PC-9 (cell line): ENCODE results near the gene ARSJ. TPM values are rescaled to one million over a fixed set of nuclear protein-coding genes. Genes with fewer than 3 reads are reported as not detected.

Source experiments
- BruUV-seq: library from RNA; stranded (reverse); fragments of 400-500 nt; replicated peaks from 2 replicates; lab custom pipeline; 2021; lab: Mats Ljungman, UMichigan
- CTCF ChIA-PET: fragments of 300-600 bp; sonication (Branson Sonifier 250); formaldehyde crosslinking; loops from one replicate; lab custom pipeline; 2022; ENCODE audit warnings: antibody characterized with exemption; lab: Charles Lee
- POLR2A ChIA-PET: fragments of 300-600 bp; sonication (Branson Sonifier 250); formaldehyde crosslinking; loops from one replicate; lab custom pipeline; 2022; ENCODE audit warnings: antibody characterized with exemption; ENCODE audit not compliant: unreplicated experiment; lab: Charles Lee
- DNase-seq, 2 experiments: peaks; one replicate each; pipeline versions ENCODE4 v3.0.0 to v3.0.0-alpha.2; 2015 to 2022; ENCODE audit warnings: mixed read lengths in 1 of 2
- H2AFZ ChIP-seq: fragments of 200-600 bp; sonication (generic); 2 replicates; pipeline ENCODE4 v1.8.1; 2017; ENCODE audit warnings: antibody characterized with exemption
- H3F3A ChIP-seq: fragments of 200-600 bp; sonication (generic); 2 replicates; pipeline ENCODE4 v1.8.1; 2017; ENCODE audit warnings: antibody characterized with exemption, mild to moderate bottlenecking, low read depth; ENCODE audit not compliant: insufficient read depth
- H3K27ac ChIP-seq: fragments of 200-600 bp; sonication (generic); 2 replicates; pipeline ENCODE4 v1.6.1; 2016; ENCODE audit warnings: mixed run types
- H3K27me3 ChIP-seq: fragments of 200-600 bp; sonication (generic); 2 replicates; pipeline ENCODE4 v1.6.1; 2016; ENCODE audit warnings: low read depth, mixed run types; ENCODE audit not compliant: insufficient read depth
- H3K36me3 ChIP-seq: fragments of 200-600 bp; sonication (generic); 2 replicates; pipeline ENCODE4 v1.6.1; 2016; ENCODE audit warnings: low read depth, mixed run types
- H3K4me1 ChIP-seq: fragments of 200-600 bp; sonication (generic); replicated peaks from 2 replicates; pipeline ENCODE4 v1.6.1; 2016; ENCODE audit warnings: mixed run types; ENCODE audit not compliant: insufficient read depth
- H3K4me2 ChIP-seq: fragments of 200-600 bp; sonication (generic); 2 replicates; pipeline ENCODE4 v1.6.1; 2017; ENCODE audit warnings: mixed run types
- H3K4me3 ChIP-seq: fragments of 200-600 bp; sonication (generic); 2 replicates; pipeline ENCODE4 v1.6.1; 2016; ENCODE audit warnings: mixed run types
- H3K79me2 ChIP-seq: fragments of 200-600 bp; sonication (generic); 2 replicates; pipeline ENCODE4 v1.6.1; 2017; ENCODE audit warnings: low read depth, mixed run types
- H3K9me2 ChIP-seq: fragments of 200-600 bp; sonication (generic); 2 replicates; pipeline ENCODE4 v1.8.1; 2017; ENCODE audit warnings: mild to moderate bottlenecking; ENCODE audit not compliant: insufficient read depth
- H3K9me3 ChIP-seq: fragments of 200-600 bp; sonication (generic); 2 replicates; pipeline ENCODE4 v1.8.1; 2016; ENCODE audit warnings: low read depth; ENCODE audit not compliant: insufficient read depth
- H4K20me1 ChIP-seq: fragments of 200-600 bp; sonication (generic); 2 replicates; pipeline ENCODE4 v1.8.1; 2017; ENCODE audit not compliant: insufficient read depth
- EZH2 ChIP-seq: fragments of 200-600 bp; sonication (generic); IDR thresholded peaks from 2 replicates; pipeline ENCODE4 v1.8.0; 2017; ENCODE audit warnings: antibody characterized with exemption, low read depth
- intact Hi-C: fragments of 100-400 bp; cut with micrococcal nuclease; formaldehyde crosslinking; loops from one replicate; pipeline ENCODE4 v1.10.0; 2022; ENCODE audit not compliant: unreplicated experiment
- total RNA-seq: library from RNA; stranded (reverse); gene quantifications from 2 replicates; pipeline ENCODE4 v1.2.3, GENCODE V29; 2021
- TF ChIP-seq, protein P1 (sequence below): fragments of 200-600 bp; sonication (generic); conservative IDR thresholded peaks from 2 replicates; pipeline ENCODE4 v1.6.1; 2017; ENCODE audit warnings: mixed run types, antibody characterized with exemption, mild to moderate bottlenecking, moderate library complexity

The ARSJ gene
- total RNA-seq, 1 experiment from 2014 or later = 0.55 TPM

- no peak for DNase-seq
- no peaks in the 10 kb centered on the region for H3K27me3 ChIP-seq
- no peaks in the 10 kb centered on the region for H4K20me1 ChIP-seq
- POLR2A ChIA-PET = no interaction called here
- intact Hi-C loops = loop anchor here (10.0 kb wide), 1 partner anchor 514 kb away; no protein-coding TSS in a partner anchor
- no peak overlapping the region for H3K27ac ChIP-seq
- H3K79me2 ChIP-seq = no peaks in the 10 kb centered on the region
- no peaks in the 10 kb centered on the region; the same call in 1 of the 2 replicates for H3K9me2 ChIP-seq
- no peaks in the 10 kb centered on the region for H3F3A ChIP-seq
- no peaks in the 10 kb centered on the region for H3K9me3 ChIP-seq
- CTCF ChIA-PET = no interaction called here
- H3K4me1 ChIP-seq = no peaks in the 10 kb centered on the region
- no peak overlapping the region for H3K4me2 ChIP-seq
- no peaks in the 10 kb centered on the region for H3K36me3 ChIP-seq
- no peak overlapping the region for H3K4me3 ChIP-seq
- no TSS peak for BruUV-seq
- no peak overlapping the region for H2AFZ ChIP-seq
- TF ChIP-seq EZH2 = no peak
- TF ChIP-seq, protein P1, sequence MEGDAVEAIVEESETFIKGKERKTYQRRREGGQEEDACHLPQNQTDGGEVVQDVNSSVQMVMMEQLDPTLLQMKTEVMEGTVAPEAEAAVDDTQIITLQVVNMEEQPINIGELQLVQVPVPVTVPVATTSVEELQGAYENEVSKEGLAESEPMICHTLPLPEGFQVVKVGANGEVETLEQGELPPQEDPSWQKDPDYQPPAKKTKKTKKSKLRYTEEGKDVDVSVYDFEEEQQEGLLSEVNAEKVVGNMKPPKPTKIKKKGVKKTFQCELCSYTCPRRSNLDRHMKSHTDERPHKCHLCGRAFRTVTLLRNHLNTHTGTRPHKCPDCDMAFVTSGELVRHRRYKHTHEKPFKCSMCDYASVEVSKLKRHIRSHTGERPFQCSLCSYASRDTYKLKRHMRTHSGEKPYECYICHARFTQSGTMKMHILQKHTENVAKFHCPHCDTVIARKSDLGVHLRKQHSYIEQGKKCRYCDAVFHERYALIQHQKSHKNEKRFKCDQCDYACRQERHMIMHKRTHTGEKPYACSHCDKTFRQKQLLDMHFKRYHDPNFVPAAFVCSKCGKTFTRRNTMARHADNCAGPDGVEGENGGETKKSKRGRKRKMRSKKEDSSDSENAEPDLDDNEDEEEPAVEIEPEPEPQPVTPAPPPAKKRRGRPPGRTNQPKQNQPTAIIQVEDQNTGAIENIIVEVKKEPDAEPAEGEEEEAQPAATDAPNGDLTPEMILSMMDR = no peak
Measured at GRCh38 chr4:113908829-113909228, 70.6 kb downstream of the ARSJ start.

DNA sequence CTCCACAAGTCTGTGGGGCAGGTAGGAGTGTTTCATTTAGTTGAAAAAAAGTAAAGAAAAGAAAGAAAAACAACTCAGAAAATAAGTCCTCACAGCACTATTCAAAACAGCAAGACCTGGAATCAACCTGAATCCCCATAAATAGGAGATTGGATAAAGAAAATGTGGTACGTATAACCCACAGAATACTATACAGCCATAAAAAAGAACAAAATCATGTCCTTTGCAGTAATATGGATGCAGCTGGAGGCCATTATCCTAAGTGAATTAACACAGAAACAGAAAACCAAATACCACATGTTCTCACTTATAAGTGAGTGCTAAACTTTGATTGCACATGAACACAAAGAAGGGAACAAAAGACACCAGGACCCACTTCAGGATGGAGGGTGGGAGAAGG lies 71.9 kb downstream of the ARSJ start:
- intact Hi-C loops = loop anchor here (10.0 kb wide), 1 partner anchor 513 kb away; no protein-coding TSS in a partner anchor
- no TSS peak for BruUV-seq
- Histone ChIP-seq H3K9me2 (no peaks in the 10 kb centered on the region; the same call in 1 of the 2 replicates), H3K36me3 (no peaks in the 10 kb centered on the region), H3K27ac (no peak overlapping the region), H3K27me3 (no peaks in the 10 kb centered on the region), H3K4me1 (no peaks in the 10 kb centered on the region), H3K9me3 (no peaks in the 10 kb centered on the region), H3K4me2 (no peak overlapping the region), H2AFZ (no peak overlapping the region), H3K79me2 (no peaks in the 10 kb centered on the region), H3K4me3 (no peak overlapping the region), H3F3A (no peaks in the 10 kb centered on the region), H4K20me1 (no peaks in the 10 kb centered on the region)
- ChIA-PET CTCF (no interaction called here), POLR2A (no interaction called here)
- TF ChIP-seq, protein P1 = no peak
- TF ChIP-seq EZH2 = no peak
- no peak for DNase-seq

DNA sequence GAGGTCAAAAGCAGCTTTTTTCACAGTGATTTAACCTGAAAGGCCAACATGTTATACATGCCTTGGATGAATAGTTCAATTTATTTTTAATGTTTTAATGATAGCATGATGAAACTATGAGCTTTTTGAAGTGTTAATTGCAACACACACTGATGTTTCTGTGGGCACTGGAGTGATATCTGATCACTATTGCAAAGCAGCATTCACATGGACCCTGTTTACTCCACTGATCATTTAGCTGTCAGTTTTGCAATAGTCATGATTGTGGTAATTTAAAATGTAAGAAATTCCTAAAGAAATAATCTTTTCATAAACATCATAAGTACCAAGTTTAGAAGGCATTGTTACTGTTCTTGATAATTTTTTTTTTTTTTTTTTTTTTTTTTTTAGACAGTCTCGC lies 74.1 kb downstream of the ARSJ start:
- no peaks in the 10 kb centered on the region for H3K4me1 ChIP-seq
- H3K9me3 ChIP-seq = no peaks in the 10 kb centered on the region
- H3K9me2 ChIP-seq = no peaks in the 10 kb centered on the region
- no peaks in the 10 kb centered on the region for H3K36me3 ChIP-seq
- H3K27me3 ChIP-seq = no peaks in the 10 kb centered on the region
- TF ChIP-seq, protein P1 = no peak
- POLR2A ChIA-PET = no interaction called here
- H3K27ac ChIP-seq = no peak overlapping the region
- no TSS peak for BruUV-seq
- no peak overlapping the region for H3K4me2 ChIP-seq
- H4K20me1 ChIP-seq = no peaks in the 10 kb centered on the region
- H3F3A ChIP-seq = no peaks in the 10 kb centered on the region
- H3K4me3 ChIP-seq = no peak overlapping the region
- no peak overlapping the region for H2AFZ ChIP-seq
- DNase-seq = no peak
- intact Hi-C loops = loop anchor here (10.0 kb wide), 1 partner anchor 510 kb away; no protein-coding TSS in a partner anchor
- H3K79me2 ChIP-seq = no peaks in the 10 kb centered on the region
- CTCF ChIA-PET = no interaction called here
